ENCODE results near the gene FAM227B. TPM values are rescaled to one million over a fixed set of nuclear protein-coding genes. Genes with fewer than 3 reads are reported as not detected.

Gene FAM227B
- total and polyA plus RNA-seq, 10 donors = 4.1 to 7.5 (median 5.2) TPM

- WGBS, 5 donors = 46 to 69% (median 61%) methylated on average over 2 of the region's 2 CpGs
- Histone ChIP-seq H3K27me3 (replicated peaks in 1 of 7) (no peaks in the 10 kb centered on the region), H3K4me3 (no peak overlapping the region), H3K27ac (no peak overlapping the region), H3K36me3 (no peaks in the 10 kb centered on the region), H3K4me1 (peaks cover 0 to 6% (median 0%) of the 10 kb centered on the region in 6 donors), H3K9me3 (no peaks in the 10 kb centered on the region)
- TF ChIP-seq CTCF (IDR thresholded peaks at IDR 0.05 in 8 of 11, conservative IDR thresholded peaks at IDR 0.05 in 3 of 11) (no peak), POLR2AphosphoS5 (IDR thresholded peaks at IDR 0.05) (no peak), POLR2A (IDR thresholded peaks at IDR 0.05) (no peak)
- intact Hi-C loops (cut with DNase I; ENCODE audit: low total_unique reads) = no loop called here
- DNase-seq = no peak
Measured at GRCh38 chr15:49458145-49458544, 162.5 kb downstream of the FAM227B start.

DNA sequence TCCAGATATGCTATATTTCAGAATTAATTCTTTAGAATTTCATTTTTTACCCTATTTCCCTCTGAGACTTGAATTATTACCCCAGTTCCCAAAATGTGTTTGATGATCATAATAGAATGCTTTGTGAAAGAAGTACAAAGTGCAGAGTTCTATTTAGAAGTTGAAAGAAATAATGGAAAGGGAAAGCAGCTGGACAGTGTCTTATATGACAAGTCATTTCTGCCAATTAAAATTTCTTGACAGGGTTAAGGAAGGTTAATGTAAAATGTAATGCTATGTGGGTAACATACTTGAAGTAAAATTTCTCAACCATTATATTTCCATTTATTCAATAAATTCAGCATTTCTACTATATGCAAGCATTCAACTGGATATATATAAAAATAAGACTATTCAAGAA lies 164.5 kb downstream of the FAM227B start:
- TF ChIP-seq POLR2A (IDR thresholded peaks at IDR 0.05) (no peak), CTCF (IDR thresholded peaks at IDR 0.05 in 8 of 11, conservative IDR thresholded peaks at IDR 0.05 in 3 of 11) (no peak), POLR2AphosphoS5 (IDR thresholded peaks at IDR 0.05) (no peak)
- Histone ChIP-seq H3K36me3 (no peaks in the 10 kb centered on the region), H3K4me3 (no peak overlapping the region), H3K9me3 (no peaks in the 10 kb centered on the region), H3K27ac (no peak overlapping the region), H3K4me1 (no peaks in the 10 kb centered on the region), H3K27me3 (replicated peaks in 1 of 7) (no peaks in the 10 kb centered on the region)
- intact Hi-C loops (cut with DNase I; ENCODE audit: low total_unique reads) = no loop called here
- no peak for DNase-seq

- H3K27ac ChIP-seq = no peak overlapping the region
- H3K36me3 ChIP-seq = no peaks in the 10 kb centered on the region
- intact Hi-C loops (cut with DNase I; ENCODE audit: low total_unique reads) = no loop called here
- H3K4me3 ChIP-seq = no peak overlapping the region
- H3K9me3 ChIP-seq = no peaks in the 10 kb centered on the region
- no peaks in the 10 kb centered on the region for H3K27me3 ChIP-seq (replicated peaks in 1 of 7)
- WGBS, 5 donors = 80 to 91% (median 86%) methylated on average over 1 of the region's 1 CpG
- DNase-seq = no peak
- no peaks in the 10 kb centered on the region for H3K4me1 ChIP-seq
- no peak for TF ChIP-seq CTCF (IDR thresholded peaks at IDR 0.05 in 8 of 11, conservative IDR thresholded peaks at IDR 0.05 in 3 of 11)
- TF ChIP-seq POLR2A (IDR thresholded peaks at IDR 0.05) = no peak
- TF ChIP-seq POLR2AphosphoS5 (IDR thresholded peaks at IDR 0.05) = no peak
Measured at GRCh38 chr15:49452595-49452994, 168.0 kb downstream of the FAM227B start.

- Histone ChIP-seq H3K27ac (no peak overlapping the region), H3K4me1 (peaks cover 0 to 13% (median 5%) of the 10 kb centered on the region in 6 donors), H3K9me3 (no peaks in the 10 kb centered on the region), H3K36me3 (no peaks in the 10 kb centered on the region), H3K4me3 (no peak overlapping the region), H3K27me3 (replicated peaks in 1 of 7) (no peaks in the 10 kb centered on the region)
- 96 to 100% (median 98%) methylated on average over 1 of the region's 1 CpG for WGBS, 5 donors
- no peak for TF ChIP-seq CTCF (IDR thresholded peaks at IDR 0.05 in 8 of 11, conservative IDR thresholded peaks at IDR 0.05 in 3 of 11)
- TF ChIP-seq POLR2A (IDR thresholded peaks at IDR 0.05) = no peak
- TF ChIP-seq POLR2AphosphoS5 (IDR thresholded peaks at IDR 0.05) = no peak
- intact Hi-C loops (cut with DNase I; ENCODE audit: low total_unique reads) = no loop called here
- DNase-seq = no peak
Measured at GRCh38 chr15:49441816-49442215, 178.8 kb downstream of the FAM227B start.

Measured in spleen (tissue), 11 donors.